HG03064 (cell line): ENCODE data around the gene OR52E2.

Source experiments
- ATAC-seq: cut with Tn5 transposase; IDR thresholded peaks from one replicate; pipeline ENCODE4 v1.9.1; 2021; ENCODE audit warnings: low read depth; ENCODE audit not compliant: unreplicated experiment

The OR52E2 gene

DNA sequence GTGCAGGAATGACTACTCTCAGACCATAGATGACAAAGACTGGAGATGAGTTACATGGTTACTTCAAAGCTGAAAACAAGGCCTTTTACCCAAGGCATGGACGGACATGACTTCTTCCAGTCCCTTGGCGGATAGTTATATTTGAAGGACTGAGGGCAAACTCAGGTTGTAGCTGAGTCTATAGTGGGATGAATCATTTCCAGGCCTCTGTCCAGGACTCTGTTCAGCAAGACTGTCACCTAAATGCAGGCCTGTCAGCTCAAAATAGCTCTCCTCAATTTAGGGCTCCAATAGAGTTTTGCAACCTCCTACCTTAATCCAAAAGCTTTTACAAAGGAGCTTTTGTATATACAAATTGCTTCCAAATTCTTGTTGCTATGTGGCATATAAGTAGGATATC, 37.4 kb downstream of the OR52E2 start:
- no peak for ATAC-seq

DNA sequence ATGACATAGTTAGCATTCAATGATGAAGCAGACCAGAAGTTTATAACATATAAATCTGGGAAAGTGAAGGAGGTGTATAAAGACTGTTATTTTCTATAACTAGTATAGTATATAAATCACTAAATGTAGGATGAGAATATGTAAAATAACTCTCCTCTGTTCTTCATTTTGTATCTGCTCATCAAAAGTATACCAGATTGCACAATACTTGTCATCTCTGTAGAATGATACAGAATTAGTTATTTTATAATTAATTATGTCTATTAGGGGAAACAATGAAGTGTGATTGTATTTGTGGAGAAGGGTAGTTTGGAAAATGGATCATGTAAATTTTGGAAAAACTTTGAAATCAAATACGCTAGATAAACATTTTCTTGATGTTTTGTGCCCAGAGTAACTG, 46.4 kb downstream of the OR52E2 start:
- ATAC-seq: no peak

DNA sequence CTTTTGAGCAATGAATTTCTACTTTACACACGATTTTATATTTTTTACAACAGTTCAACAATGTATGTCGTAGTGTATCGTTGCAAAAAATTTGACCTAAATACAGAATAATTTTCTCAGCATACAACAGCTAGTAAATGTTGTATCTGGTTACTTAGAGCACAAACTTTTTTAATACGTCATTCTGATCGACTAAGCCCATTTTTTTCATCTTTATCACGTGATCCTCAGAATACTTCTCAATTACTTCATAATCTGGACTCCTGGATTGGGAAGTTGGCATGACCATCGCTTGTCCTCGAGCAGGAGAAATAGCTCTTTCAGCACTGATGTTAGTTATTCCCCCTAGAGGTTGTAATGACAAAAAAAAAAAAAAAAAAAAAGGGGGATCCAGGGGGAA, 48.2 kb downstream of the OR52E2 start:
- ATAC-seq: no peak
